CD4-positive, alpha-beta T cell treated with Interleukin-1 beta for 1 hour (primary cell): ENCODE data around the gene IVNS1ABP.
A peak's percentile ranks its signal among the peaks of the same experiment; 100 is the strongest.
"Not testable (repeated sequence)": the region's sequence is repeated elsewhere in the genome, so short reads cannot be mapped to it uniquely, and the experiment has no call there.

ENCODE experiments used
- DNase-seq, 2 donors: peaks; one replicate each; pipeline ENCODE4 v3.0.0-alpha.2; 2020 to 2022

IVNS1ABP gene

GRCh38 chr1:185325413-185325812, 8.4 kb upstream of the IVNS1ABP start:
- DNase-seq, result no peak

- DNase-seq, result no peak
These were observed 7.1 kb upstream of the IVNS1ABP start for GRCh38 chr1:185324118-185324517.

GRCh38 chr1:185322636-185323035, 5.6 kb upstream of the IVNS1ABP start:
- DNase-seq, result no peak

- not testable (repeated sequence) for DNase-seq
These were observed 4.7 kb upstream of the IVNS1ABP start for GRCh38 chr1:185321653-185322221.

- not testable (repeated sequence) for DNase-seq
These were observed 4.1 kb upstream of the IVNS1ABP start for GRCh38 chr1:185321104-185321503.

- no peak for DNase-seq
These were observed 2.1 kb upstream of the IVNS1ABP start for GRCh38 chr1:185319139-185319475.

- DNase-seq, result no peak
These were observed 1.5 kb upstream of the IVNS1ABP start for GRCh38 chr1:185318431-185319138.

- DNase-seq, result peak; percentile 82 to 83
These were observed 855 bp upstream of the IVNS1ABP start for GRCh38 chr1:185317886-185318310.

- DNase-seq, result peak; percentile 89
These were observed 645 bp downstream of the IVNS1ABP start for GRCh38 chr1:185316163-185317033.

GRCh38 chr1:185315445-185316071, 1.5 kb downstream of the IVNS1ABP start:
- peak in 1 of 2 donors; percentile 32 for DNase-seq

GRCh38 chr1:185314411-185314810, 2.6 kb downstream of the IVNS1ABP start:
- no peak for DNase-seq

- no peak for DNase-seq
These were observed 4.5 kb downstream of the IVNS1ABP start for GRCh38 chr1:185312361-185313138.

GRCh38 chr1:185311589-185312225, 5.3 kb downstream of the IVNS1ABP start:
- no peak for DNase-seq

GRCh38 chr1:185309566-185309965, 7.5 kb downstream of the IVNS1ABP start:
- DNase-seq, result no peak

- no peak for DNase-seq
These were observed 8.9 kb downstream of the IVNS1ABP start for GRCh38 chr1:185308126-185308525.

GRCh38 chr1:185305419-185305818, 11.6 kb downstream of the IVNS1ABP start:
- DNase-seq, result no peak

GRCh38 chr1:185300152-185300551, 16.9 kb downstream of the IVNS1ABP start:
- DNase-seq, result no peak

- DNase-seq, result no peak
These were observed 19.1 kb downstream of the IVNS1ABP start for GRCh38 chr1:185297982-185298381.

- no peak for DNase-seq
These were observed 22.0 kb downstream of the IVNS1ABP start for GRCh38 chr1:185295091-185295490.

GRCh38 chr1:185293967-185294542, 23.0 kb downstream of the IVNS1ABP start:
- no peak for DNase-seq

- DNase-seq, result no peak
These were observed 24.8 kb downstream of the IVNS1ABP start for GRCh38 chr1:185292237-185292636.

- peak in 1 of 2 donors; percentile 20 for DNase-seq
These were observed 25.4 kb downstream of the IVNS1ABP start for GRCh38 chr1:185291652-185292051.
